ENCODE results near the gene RPS25. TPM values are rescaled to one million over a fixed set of nuclear protein-coding genes. Genes with fewer than 3 reads are reported as not detected.

RPS25 gene
- total RNA-seq, 6 donors from 2014 or later, result 253 to 1,288 (median 830) TPM

DNA sequence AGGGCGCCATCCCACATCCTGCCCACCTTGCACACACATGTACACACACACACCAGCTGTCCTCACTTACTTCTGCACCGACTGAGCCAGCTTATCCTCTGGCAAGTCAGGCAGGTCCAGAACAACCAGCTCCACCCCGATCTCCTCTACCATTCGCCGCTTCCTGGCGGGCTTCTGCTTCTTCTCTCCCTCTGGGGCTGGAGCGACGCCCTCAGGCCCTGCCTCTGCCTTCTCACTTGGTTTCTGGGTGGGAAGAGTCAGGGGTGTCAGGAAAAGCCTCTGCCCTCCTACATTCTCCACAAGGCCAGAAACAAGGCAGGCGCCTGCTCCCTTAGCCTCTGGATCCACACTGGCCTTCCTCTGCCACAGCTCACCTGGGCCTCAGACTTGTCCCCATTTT, 30.5 kb upstream of the RPS25 start:
- no peaks in the 10 kb centered on the region for H3K9me3 ChIP-seq
- no peak overlapping the region for H3K27ac ChIP-seq
- H3K27me3 ChIP-seq, result no peaks in the 10 kb centered on the region
- TF ChIP-seq, protein P1, sequence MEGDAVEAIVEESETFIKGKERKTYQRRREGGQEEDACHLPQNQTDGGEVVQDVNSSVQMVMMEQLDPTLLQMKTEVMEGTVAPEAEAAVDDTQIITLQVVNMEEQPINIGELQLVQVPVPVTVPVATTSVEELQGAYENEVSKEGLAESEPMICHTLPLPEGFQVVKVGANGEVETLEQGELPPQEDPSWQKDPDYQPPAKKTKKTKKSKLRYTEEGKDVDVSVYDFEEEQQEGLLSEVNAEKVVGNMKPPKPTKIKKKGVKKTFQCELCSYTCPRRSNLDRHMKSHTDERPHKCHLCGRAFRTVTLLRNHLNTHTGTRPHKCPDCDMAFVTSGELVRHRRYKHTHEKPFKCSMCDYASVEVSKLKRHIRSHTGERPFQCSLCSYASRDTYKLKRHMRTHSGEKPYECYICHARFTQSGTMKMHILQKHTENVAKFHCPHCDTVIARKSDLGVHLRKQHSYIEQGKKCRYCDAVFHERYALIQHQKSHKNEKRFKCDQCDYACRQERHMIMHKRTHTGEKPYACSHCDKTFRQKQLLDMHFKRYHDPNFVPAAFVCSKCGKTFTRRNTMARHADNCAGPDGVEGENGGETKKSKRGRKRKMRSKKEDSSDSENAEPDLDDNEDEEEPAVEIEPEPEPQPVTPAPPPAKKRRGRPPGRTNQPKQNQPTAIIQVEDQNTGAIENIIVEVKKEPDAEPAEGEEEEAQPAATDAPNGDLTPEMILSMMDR (IDR thresholded peaks at IDR 0.05), result no peak
- TF ChIP-seq POLR2AphosphoS5 (IDR thresholded peaks at IDR 0.05), result no peak
- TF ChIP-seq EP300 (IDR thresholded peaks at IDR 0.05), result no peak
- TF ChIP-seq POLR2A (IDR thresholded peaks at IDR 0.05), result no peak
- 87 to 91% methylated on average over 9 of the region's 9 CpGs for WGBS, 2 donors
- ATAC-seq (ENCODE audit: low FRiP score in 2 of 2) (no peak), DNase-seq (no peak)
- peaks cover 40 to 94% (median 87%) of the 10 kb centered on the region in 4 donors for H3K36me3 ChIP-seq
- H3K4me1 ChIP-seq, result no peaks in the 10 kb centered on the region
- H3K4me3 ChIP-seq, result no peak overlapping the region

DNA sequence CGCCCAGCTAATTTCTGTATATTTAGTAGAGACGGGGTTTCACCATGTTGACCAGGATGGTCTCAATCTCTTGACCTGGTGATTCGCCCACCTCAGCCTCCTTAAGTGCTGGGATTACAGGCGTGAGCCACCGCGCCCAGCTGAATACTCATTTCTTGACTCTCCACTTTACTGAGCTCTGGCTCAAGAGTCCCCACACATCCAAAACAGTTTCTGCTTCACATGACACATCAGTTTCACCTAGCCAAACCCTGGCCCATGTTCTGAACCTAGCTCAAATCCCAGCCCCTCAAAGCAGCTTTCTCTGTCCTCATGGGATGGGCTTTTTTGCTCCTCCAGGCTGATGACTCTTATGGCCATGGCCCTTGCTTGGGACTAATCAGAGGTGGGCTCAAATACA, 29.1 kb upstream of the RPS25 start:
- no peak overlapping the region for H3K4me3 ChIP-seq
- no peaks in the 10 kb centered on the region for H3K27me3 ChIP-seq
- H3K36me3 ChIP-seq, result peaks cover 28 to 80% (median 73%) of the 10 kb centered on the region in 4 donors
- no peak for TF ChIP-seq POLR2AphosphoS5 (IDR thresholded peaks at IDR 0.05)
- TF ChIP-seq, protein P1 (IDR thresholded peaks at IDR 0.05), result no peak
- no peak for TF ChIP-seq POLR2A (IDR thresholded peaks at IDR 0.05)
- no peak for TF ChIP-seq EP300 (IDR thresholded peaks at IDR 0.05)
- ATAC-seq (ENCODE audit: low FRiP score in 2 of 2) (no peak), DNase-seq (no peak)
- H3K27ac ChIP-seq, result no peak overlapping the region
- no peaks in the 10 kb centered on the region for H3K4me1 ChIP-seq
- 88 to 91% methylated on average over 6 of the region's 6 CpGs for WGBS, 2 donors
- H3K9me3 ChIP-seq, result no peaks in the 10 kb centered on the region

DNA sequence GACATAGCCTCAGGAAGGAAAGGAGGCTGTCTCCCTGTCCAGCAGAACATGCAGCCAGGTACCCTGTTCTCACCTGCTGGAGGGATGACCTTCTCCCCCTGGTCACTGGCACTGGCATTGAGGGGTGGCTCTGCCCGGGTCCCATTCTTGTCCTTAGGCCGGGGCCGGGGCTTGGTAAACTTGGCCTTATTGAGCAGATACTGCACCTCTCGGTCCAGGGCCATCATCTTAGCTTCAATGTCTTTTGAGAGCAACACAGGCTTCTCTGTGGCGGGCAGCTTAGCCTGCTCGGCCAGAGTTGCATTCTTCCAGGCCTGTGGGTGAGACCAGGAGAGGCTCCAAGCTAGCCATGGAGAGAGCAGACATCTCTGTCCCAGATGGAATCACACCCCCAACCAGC, 28.3 kb upstream of the RPS25 start:
- Histone ChIP-seq H3K4me3 (no peak overlapping the region), H3K4me1 (no peaks in the 10 kb centered on the region), H3K9me3 (no peaks in the 10 kb centered on the region), H3K27ac (no peak overlapping the region), H3K36me3 (peaks cover 23 to 73% (median 66%) of the 10 kb centered on the region in 4 donors), H3K27me3 (no peaks in the 10 kb centered on the region)
- DNase-seq (no peak), ATAC-seq (ENCODE audit: low FRiP score in 2 of 2) (no peak)
- 93 to 94% methylated on average over 3 to 6 of the region's 6 CpGs for WGBS, 2 donors
- TF ChIP-seq, protein P1 (IDR thresholded peaks at IDR 0.05), result no peak
- TF ChIP-seq POLR2AphosphoS5 (IDR thresholded peaks at IDR 0.05) (no peak), POLR2A (IDR thresholded peaks at IDR 0.05) (no peak), EP300 (IDR thresholded peaks at IDR 0.05) (no peak)

DNA sequence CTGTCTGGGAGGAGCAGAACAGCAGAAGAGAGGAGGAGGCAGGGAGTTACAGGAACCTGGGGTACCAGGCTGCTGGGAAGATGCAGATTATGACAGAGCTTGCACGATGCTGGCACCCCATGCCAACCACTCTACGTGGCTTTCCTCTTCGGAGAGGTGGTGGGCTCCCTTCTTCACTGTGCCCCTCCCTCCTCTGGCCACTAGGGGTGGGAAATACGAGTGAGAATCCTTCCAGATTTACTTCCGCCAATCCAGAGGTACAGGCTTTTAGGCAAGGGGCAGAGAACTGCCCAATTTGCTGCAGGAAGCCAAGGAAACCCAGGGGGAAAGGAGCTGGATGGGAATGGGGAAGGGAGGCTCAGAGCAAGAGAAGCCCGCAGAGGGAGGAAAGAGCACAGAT, 26.6 kb upstream of the RPS25 start:
- ATAC-seq (ENCODE audit: low FRiP score in 2 of 2), result no peak
- TF ChIP-seq, protein P1 (IDR thresholded peaks at IDR 0.05), result no peak
- TF ChIP-seq POLR2A (IDR thresholded peaks at IDR 0.05) (no peak), EP300 (IDR thresholded peaks at IDR 0.05) (no peak), POLR2AphosphoS5 (IDR thresholded peaks at IDR 0.05) (no peak)
- no peaks in the 10 kb centered on the region for H3K9me3 ChIP-seq
- no peaks in the 10 kb centered on the region for H3K27me3 ChIP-seq
- 75 to 81% methylated on average over 6 of the region's 6 CpGs for WGBS, 2 donors
- no peak overlapping the region for H3K27ac ChIP-seq
- H3K4me1 ChIP-seq, result no peaks in the 10 kb centered on the region
- H3K4me3 ChIP-seq, result no peak overlapping the region
- peaks cover 23 to 57% (median 50%) of the 10 kb centered on the region in 4 donors for H3K36me3 ChIP-seq
- no peak for DNase-seq

DNA sequence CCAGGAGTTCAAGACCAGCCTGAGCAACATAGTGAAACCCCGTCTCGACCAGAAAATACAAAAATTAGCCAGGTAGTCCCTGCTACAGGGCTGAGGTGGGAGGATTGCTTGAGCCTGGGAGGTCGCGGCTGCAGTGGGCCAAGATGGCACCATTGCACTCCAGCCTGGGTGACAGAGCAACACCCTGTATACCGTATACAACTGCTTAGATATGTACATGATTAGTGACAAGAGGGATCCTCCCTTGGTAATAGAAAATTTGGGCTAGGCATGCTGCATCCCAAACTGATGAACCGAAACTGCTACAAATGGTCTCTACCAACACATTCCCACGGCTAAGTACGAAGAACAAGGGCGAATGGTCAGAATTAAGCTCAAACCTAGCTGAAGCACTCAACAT, 24.8 kb upstream of the RPS25 start:
- 93 to 95% methylated on average over 9 of the region's 9 CpGs for WGBS, 2 donors
- H3K27ac ChIP-seq, result no peak overlapping the region
- peaks cover 8 to 39% (median 32%) of the 10 kb centered on the region in 4 donors for H3K36me3 ChIP-seq
- H3K4me1 ChIP-seq, result no peaks in the 10 kb centered on the region
- TF ChIP-seq EP300 (IDR thresholded peaks at IDR 0.05) (no peak), POLR2AphosphoS5 (IDR thresholded peaks at IDR 0.05) (no peak), POLR2A (IDR thresholded peaks at IDR 0.05) (no peak)
- TF ChIP-seq, protein P1 (IDR thresholded peaks at IDR 0.05), result no peak
- DNase-seq, result no peak
- no peak for ATAC-seq (ENCODE audit: low FRiP score in 2 of 2)
- no peak overlapping the region for H3K4me3 ChIP-seq
- no peaks in the 10 kb centered on the region for H3K9me3 ChIP-seq
- no peaks in the 10 kb centered on the region for H3K27me3 ChIP-seq
